Chondrocyte (in vitro differentiated cells): ENCODE data around the gene RGL4. TPM values are rescaled to one million over a fixed set of nuclear protein-coding genes. Genes with fewer than 3 reads are reported as not detected.
"Not testable (repeated sequence)": the region's sequence is repeated elsewhere in the genome, so short reads cannot be mapped to it uniquely, and the experiment has no call there.

ENCODE experiments used
- DNase-seq: peaks from one replicate; pipeline ENCODE4 v3.0.0; 2021; ENCODE audit warnings: mixed read lengths, low spot score
- H3K27ac Mint-ChIP-seq: one replicate; pipeline ENCODE4 v1.8.0; 2021; ENCODE audit warnings: mild to moderate bottlenecking, moderate library complexity, mixed read lengths; ENCODE audit not compliant: unreplicated experiment
- H3K27me3 Mint-ChIP-seq: 2 replicates; pipeline ENCODE4 v1.8.0; 2021; ENCODE audit warnings: low read depth, mixed read lengths
- H3K36me3 Mint-ChIP-seq: 2 replicates; pipeline ENCODE4 v1.8.0; 2021; ENCODE audit warnings: low read depth, mixed read lengths
- H3K4me1 Mint-ChIP-seq: 2 replicates; pipeline ENCODE4 v1.8.0; 2021; ENCODE audit warnings: low read depth, mild to moderate bottlenecking, mixed read lengths
- H3K4me3 Mint-ChIP-seq: one replicate; pipeline ENCODE4 v1.8.0; 2021; ENCODE audit warnings: mild to moderate bottlenecking, moderate library complexity, mixed read lengths; ENCODE audit not compliant: unreplicated experiment
- H3K9me3 Mint-ChIP-seq: 2 replicates; pipeline ENCODE4 v1.8.0; 2021; ENCODE audit warnings: low read depth, mixed read lengths
- CTCF ChIP-seq: fragments of 200-600 bp; sonication (generic); IDR thresholded peaks from 2 replicates; pipeline ENCODE4 v1.5.0; 2021; ENCODE audit warnings: antibody characterized with exemption, mild to moderate bottlenecking, moderate library complexity
- total RNA-seq: library from RNA; stranded (reverse); gene quantifications from 3 replicates; pipeline ENCODE4 v1.2.1, GENCODE V29; 2021

Gene RGL4
- total RNA-seq, 1 donor from 2014 or later: not detected

DNA sequence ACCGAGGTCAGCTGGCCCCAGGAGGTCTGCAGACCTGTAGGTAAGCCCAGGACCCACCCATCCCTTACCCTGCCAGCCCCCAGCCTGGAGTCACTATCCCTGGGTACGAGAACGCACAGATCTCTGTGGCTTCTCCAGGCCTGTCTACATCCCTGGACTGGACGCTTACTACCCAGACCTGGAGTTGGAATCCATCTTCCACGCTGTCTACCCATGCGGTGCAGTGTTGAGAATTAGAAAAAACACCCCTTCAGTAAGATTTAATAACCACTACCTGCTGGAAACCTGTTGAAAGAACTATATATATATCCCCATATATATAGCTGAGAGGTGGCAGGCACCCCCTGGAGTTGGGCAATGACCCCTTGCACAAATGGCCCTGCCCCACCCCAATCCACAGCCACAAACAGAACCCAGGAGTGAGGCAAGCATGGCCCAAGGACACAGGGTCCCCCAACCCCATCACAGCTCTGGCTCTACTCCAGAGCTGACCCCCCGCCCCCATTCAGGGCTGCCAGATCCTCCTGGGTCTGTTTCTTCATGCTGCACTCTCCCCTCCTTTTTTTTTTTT, 17.7 kb upstream of the RGL4 start:
- no peak for TF ChIP-seq CTCF
- Mint-ChIP-seq H3K4me3 (no peak overlapping the region), H3K27me3 (no peaks in the 10 kb centered on the region), H3K4me1 (no peaks in the 10 kb centered on the region), H3K9me3 (no peaks in the 10 kb centered on the region), H3K36me3 (peaks cover 1% of the 10 kb centered on the region), H3K27ac (no peak overlapping the region)
- peak; percentile 43 for DNase-seq

GRCh38 chr22:23673826-23674690, 16.8 kb upstream of the RGL4 start:
- H3K4me1 Mint-ChIP-seq: no peaks in the 10 kb centered on the region
- H3K36me3 Mint-ChIP-seq: peaks cover 1% of the 10 kb centered on the region
- DNase-seq: peak; percentile 77
- H3K27ac Mint-ChIP-seq: no peak overlapping the region
- TF ChIP-seq CTCF: no peak
- no peak overlapping the region for H3K4me3 Mint-ChIP-seq
- H3K27me3 Mint-ChIP-seq: no peaks in the 10 kb centered on the region
- H3K9me3 Mint-ChIP-seq: no peaks in the 10 kb centered on the region

DNA sequence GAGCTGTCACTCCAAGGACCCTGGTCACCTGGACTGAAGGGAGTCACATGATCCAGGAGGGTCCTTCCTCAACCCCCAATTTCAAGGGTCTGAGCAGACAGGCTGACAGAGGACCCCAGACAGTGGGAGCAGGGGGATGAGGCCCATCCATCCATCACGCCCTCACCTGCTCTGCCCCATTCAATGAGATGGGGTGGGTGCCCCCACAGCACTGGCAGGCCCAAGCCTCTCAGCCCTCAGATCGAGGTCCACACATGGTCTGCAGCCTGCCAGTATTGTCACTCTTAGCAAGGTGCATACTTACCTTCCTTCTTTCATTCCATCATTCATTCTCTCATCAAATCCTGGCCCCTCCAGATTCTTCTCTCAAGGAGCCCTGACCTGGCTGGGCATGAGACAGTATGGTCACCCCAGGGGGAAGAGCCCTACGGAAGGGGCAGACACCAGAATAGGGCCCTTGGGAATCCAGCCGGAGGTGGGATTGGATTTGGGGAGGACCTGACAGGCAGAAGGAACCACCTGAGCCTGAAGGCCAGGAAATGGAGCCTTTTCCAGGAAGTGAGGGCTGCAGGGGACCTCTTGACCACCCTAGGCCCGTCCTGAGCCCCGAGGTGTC, 15.8 kb upstream of the RGL4 start:
- peak; percentile 49 for DNase-seq

DNA sequence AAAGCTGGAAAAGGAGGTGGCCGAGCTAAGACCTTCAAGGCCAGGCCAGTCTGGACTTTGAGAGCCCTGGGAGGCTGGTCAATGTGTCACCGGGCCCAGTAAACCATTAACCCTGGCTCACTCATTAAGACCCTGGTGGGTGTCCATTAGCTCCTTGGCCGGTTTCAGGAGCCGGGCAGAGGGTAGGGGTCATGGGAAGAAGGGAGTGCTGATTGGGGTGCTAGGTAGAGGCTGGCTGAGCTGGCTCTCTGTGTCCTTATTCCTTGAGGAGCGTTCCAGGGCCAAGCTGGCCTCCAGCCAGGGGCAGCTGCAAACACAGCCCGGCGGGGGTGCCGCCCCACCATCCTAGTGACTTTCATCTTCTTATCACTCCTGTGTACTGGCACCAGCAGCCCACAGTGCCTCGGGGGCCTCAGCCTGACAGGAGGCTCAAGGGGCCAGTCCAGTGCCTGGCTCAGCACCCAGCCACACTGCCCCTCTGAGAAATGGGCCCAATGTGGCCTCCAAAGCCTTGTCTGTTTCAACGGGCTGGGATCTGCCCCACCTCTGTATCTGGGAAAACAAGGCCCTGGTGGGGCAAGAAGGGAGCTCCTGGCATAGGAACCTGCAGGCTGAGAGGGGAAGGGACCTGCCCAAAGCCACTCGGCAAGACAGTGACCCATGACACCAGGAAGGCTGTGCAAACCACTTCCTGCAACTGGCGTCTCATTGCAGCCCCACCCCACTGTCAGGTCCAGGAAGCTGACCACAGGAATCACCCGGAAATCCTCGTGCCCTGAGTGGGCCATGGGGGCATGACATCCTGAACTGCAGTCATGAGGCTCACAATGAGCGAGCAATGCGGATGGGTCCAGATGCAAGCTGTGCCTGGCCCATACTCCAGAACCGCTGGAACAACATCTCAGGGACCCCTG, 15.1 kb upstream of the RGL4 start:
- H3K9me3 Mint-ChIP-seq: no peaks in the 10 kb centered on the region
- peak; percentile 58 for DNase-seq
- no peak overlapping the region for H3K4me3 Mint-ChIP-seq
- H3K36me3 Mint-ChIP-seq: peaks cover 3% of the 10 kb centered on the region
- no peak overlapping the region for H3K27ac Mint-ChIP-seq
- TF ChIP-seq CTCF: no peak
- no peaks in the 10 kb centered on the region for H3K4me1 Mint-ChIP-seq
- no peaks in the 10 kb centered on the region for H3K27me3 Mint-ChIP-seq

More for the DNA sequence above, 15.8 kb upstream of the RGL4 start:
- H3K4me3 Mint-ChIP-seq, H3K27ac Mint-ChIP-seq, H3K27me3 Mint-ChIP-seq, H3K9me3 Mint-ChIP-seq, H3K4me1 Mint-ChIP-seq, H3K36me3 Mint-ChIP-seq: not testable (repeated sequence)

- H3K4me3 Mint-ChIP-seq, H3K9me3 Mint-ChIP-seq, H3K27me3 Mint-ChIP-seq, H3K27ac Mint-ChIP-seq, H3K4me1 Mint-ChIP-seq, H3K36me3 Mint-ChIP-seq: not testable (repeated sequence)
- peak; percentile 55 for DNase-seq
Measured at GRCh38 chr22:23676841-23677700, 13.7 kb upstream of the RGL4 start.
